Eye (tissue), 1 donor: ENCODE results near the gene LRWD1.
"Not testable (repeated sequence)": the region's sequence is repeated elsewhere in the genome, so short reads cannot be mapped to it uniquely, and the experiment has no call there.

ENCODE experiments used
- DNase-seq: peaks from one replicate; pipeline ENCODE4 v3.0.0-alpha.2; 2015

Gene LRWD1

DNA sequence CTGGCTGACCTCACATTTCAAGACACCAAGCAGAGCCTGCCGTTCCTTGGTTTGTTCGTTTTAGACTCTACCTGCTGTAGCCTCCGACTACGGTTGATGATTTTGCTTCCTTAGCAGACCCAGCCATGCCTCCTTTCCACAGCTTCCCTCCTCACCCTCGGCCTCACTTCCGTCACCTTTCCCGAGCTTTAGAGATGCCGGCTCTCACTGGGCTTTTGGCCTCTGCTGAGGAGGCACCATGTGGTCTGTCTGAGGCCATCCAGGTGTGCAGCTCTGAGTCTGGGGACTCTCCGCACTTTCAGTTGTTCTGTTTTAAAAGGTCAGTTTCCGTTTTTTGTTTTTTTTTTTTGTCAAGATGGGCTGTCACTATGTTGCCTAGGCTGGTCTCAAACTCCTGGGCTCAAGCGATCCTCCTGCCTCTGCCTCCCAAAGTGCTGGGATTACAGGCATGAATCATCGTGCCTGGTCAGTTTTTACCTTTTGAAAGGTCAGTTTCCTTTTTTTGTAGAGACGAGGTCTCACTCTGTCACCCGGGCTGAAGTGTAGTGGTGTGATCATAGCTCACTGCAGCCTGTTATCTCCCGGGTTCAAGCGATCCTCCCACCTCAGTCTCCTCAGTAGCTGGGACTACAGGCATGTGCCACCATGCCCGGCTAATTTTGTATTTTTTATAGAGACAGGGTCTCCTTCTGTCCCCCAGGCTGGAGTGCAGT, 19.7 kb upstream of the LRWD1 start:
- no peak for DNase-seq

DNA sequence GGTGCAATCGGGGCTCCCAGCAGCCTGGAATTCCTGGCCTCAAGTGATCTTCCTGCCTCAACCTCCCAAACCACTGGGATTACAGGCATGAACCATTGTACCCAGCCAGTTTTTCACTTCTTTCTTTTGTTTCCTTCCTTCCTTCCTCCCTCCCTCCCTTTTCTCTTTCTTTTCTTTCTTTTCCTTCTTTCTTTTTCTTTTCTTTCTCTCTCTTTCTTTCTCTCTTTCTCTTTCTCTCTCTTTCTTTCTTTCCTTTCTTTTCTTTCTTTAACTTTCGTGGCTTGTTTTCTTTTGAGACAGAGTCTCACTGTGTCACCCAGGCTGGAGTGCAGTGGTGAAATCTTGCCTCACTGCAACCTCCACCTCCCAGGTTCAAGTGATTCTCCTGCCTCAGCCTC, 19.1 kb upstream of the LRWD1 start:
- DNase-seq = no peak

DNA sequence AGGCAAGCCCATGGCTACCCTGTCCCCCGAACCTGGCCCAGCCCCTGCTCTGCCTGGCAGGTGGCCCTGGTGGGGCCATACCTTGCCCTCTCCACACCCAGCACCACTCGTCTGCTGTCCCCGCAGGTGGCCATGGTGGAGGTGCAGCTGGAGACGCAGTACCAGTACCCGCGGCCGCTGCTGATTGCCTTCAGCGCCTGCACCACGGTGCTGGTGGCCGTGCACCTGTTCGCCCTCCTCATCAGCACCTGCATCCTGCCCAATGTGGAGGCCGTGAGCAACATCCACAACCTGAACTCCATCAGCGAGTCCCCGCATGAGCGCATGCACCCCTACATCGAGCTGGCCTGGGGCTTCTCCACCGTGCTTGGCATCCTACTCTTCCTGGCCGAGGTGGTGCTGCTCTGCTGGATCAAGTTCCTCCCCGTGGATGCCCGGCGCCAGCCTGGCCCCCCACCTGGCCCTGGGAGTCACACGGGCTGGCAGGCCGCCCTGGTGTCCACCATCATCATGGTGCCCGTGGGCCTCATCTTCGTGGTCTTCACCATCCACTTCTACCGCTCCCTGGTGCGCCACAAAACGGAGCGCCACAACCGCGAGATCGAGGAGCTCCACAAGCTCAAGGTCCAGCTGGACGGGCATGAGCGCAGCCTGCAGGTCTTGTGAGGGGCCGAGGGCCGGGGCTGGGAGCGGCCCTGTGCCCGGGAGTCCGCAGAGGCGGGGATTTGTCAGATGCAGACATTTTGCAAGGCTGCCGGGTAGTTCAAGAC, 18.2 kb upstream of the LRWD1 start:
- DNase-seq = no peak

GRCh38 chr7:102447311-102447710, 17.5 kb upstream of the LRWD1 start:
- DNase-seq = no peak

- no peak for DNase-seq
These were observed 15.6 kb upstream of the LRWD1 start for GRCh38 chr7:102449136-102449535.

DNA sequence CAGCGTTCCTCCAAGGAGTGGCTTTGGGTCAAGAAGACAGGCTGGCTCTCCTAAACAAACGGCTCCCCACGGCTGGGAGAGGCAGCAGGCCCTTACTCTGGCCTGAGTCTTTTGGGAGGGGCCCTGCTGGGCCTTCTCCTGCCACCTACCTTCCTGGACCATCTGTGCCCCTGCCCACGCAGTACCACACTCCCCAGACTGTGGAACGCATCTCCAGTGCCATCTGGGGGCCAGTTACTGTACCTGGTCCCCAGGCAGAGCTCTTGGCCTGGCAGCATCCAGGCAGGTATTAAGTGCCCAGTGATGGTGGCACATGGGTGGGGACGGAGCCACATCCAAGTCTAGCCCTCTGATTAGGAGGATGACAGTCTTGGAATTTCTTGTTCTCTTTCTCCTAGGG, 14.5 kb upstream of the LRWD1 start:
- no peak for DNase-seq

DNA sequence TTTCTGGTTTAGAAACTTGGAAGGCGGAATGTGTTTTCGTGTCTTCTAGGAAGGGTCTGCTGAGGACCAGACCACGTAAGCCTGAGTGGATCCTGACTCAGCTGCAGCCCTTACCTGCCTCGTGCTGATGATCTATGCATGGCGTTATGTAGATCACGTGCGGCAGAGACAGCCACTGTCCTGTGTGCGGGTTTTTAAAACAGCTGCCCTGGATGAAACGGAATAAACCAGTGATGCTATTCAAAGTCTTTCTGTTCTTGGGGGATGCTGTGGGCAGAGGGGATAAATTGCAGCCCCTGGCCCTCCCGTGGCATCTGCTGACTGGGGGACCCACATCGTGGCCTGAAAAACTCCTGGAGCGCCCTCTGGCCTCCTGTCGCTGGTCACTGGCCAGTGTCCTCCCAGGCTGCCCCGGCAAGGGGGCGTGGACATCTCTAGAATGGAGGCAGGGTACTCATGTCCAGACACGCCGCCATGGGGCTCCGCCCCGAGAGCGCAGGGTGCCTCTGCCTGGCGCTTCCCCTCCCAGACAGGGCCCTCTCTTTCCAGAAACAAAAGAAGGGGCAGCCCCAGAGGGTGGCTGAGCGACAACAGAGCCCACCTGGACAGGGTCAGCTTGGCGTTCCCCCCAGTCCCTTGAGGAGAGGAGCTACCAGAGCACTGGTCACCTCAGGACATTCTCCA, 13.3 kb upstream of the LRWD1 start:
- peak; percentile 52 for DNase-seq

GRCh38 chr7:102452451-102452850, 12.3 kb upstream of the LRWD1 start:
- no peak for DNase-seq

- no peak for DNase-seq
These were observed 11.5 kb upstream of the LRWD1 start for GRCh38 chr7:102453319-102453718.

- no peak for DNase-seq
These were observed 10.3 kb upstream of the LRWD1 start for GRCh38 chr7:102454468-102454867.

GRCh38 chr7:102454932-102455331, 9.9 kb upstream of the LRWD1 start:
- DNase-seq = not testable (repeated sequence)

- DNase-seq = no peak
These were observed 9.2 kb upstream of the LRWD1 start for GRCh38 chr7:102455596-102455995.

DNA sequence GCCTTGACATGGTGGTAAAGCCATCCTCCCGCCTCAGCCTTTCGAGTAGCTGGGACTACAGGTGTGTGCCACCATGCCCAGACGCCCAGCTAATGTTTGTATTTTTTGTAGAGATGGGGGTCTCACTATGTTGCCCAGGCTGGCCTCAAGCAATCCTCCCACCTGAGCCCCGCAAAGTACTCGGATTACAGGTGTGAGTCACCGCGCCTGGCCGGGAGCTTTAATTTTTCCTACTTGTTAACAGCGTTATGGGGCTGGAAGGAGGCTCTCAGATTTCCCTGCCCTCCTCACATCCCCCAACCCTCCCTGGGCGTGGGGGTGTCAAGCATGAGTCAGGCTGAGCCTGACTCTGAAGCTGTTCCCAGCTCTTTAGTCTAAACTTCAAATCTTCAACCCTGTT, 8.5 kb upstream of the LRWD1 start:
- no peak for DNase-seq

DNA sequence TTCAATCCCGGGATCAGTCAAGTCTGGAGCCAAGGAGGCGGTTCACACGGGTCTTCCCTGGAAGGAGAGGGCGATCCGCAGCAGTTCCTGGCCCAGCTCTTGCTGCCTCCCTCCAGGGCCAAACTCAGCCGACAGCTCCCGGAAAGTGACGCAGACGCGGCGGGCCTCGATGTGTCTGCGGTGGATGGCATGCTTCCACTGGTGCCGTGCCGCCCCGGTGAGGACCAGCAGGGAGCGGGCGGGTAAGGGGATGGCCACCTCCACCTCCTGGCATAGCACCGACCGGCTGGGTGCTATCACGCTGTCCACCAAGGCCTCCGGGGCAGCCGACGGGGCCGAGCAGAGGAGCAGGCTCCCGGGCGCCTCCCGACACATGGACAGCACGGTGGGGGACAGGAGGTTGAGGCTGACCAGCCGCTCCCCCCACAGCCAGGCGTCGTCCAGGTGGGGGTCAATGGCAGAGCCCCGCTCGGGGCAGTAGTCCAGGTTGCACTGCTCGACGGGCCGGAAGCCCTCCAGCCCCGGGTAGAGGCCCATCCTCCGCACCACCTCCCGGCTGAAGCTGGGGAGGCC, 7.3 kb upstream of the LRWD1 start:
- DNase-seq = no peak

DNA sequence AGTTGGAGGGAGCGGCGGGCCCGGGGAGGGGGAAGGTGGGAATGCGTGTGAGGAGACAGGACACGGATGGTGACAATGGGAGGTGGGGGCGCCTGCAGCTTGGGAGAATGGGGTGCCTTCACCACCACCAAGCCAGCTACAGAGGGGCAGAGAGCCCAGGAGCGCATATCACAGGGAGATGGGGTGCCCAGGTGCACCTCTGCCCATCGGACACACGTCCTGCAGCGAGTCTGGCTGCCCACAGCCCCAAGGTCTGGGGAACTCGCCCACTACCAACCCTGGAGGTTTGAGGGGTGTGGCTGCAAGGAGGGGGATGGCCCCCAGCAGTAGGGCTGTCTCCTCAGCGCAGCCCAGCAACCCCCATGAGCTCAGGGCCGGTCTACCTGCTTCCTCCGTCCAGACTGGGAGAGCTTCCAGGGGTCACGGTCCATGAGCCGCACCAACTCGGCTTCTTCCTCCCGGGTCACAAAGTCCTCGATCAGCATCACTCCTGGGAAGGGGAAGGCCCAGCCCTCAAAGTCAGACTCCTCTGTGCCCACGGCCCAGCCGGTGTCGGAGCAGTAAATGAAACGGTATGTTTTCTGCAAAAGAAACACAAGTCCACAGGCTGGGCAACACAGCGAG, 5.5 kb upstream of the LRWD1 start:
- DNase-seq = no peak

GRCh38 chr7:102460467-102460866, 4.3 kb upstream of the LRWD1 start:
- DNase-seq = no peak

- no peak for DNase-seq
These were observed 775 bp upstream of the LRWD1 start for GRCh38 chr7:102463841-102464576.

DNA sequence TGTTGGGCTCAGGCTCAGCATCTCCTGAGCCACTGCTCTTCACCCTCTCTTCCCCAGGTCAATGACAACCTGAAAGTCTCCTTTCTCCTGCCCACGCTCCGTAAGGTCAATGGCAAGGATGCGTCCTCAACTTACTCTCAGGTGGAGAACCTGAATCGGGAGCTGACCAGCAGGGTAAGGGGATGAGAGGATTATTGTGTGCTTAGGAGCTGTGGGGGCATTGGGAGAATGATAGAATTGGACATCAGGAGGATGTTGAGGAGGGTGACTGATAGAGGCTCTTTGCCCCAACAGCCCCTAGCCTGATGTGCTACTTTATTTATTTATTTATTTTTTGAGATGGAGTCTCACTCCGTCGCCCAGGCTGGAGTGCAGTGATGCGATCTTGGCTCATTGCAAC, 1.3 kb downstream of the LRWD1 start:
- DNase-seq = no peak

DNA sequence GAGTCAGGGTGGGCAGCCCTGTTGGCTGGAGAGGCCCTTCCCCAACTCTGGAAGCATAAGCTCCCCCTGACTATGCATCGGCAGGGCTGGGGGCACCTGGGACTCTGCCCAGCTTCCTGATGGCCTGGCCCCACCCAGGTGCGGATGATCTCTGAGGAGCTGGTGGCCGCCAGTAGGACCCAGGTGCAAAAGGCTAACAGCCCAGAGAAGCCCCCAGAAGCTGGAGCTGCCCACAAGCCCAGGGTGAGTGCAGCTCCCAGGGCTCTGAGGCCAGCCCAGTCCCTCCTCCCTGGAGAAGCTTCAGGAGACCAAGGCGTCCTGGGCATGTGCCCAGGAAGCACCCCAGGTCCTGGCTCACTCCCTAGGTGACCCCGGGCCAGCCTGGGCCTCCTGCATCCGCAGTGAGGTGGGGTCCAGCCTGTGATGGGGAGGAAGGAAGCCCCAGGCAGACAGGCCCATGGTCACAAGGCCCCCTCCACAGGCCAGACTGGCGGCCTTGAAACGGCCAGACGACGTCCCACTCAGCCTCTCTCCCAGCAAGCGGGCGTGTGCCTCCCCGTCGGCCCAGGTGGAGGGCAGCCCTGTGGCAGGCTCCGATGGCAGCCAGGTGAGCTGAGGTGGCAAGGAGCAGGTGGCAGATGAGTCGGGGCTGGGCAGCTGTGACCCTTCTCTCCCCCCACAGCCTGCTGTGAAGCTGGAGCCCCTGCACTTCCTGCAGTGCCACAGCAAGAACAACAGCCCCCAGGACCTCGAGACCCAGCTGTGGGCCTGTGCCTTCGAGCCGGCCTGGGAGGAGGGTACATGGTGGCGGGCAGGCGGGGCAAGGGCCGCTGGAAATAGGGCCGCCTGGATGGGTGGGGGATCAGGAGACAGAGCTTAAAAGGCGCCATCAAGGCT, 3.0 kb downstream of the LRWD1 start:
- no peak for DNase-seq

DNA sequence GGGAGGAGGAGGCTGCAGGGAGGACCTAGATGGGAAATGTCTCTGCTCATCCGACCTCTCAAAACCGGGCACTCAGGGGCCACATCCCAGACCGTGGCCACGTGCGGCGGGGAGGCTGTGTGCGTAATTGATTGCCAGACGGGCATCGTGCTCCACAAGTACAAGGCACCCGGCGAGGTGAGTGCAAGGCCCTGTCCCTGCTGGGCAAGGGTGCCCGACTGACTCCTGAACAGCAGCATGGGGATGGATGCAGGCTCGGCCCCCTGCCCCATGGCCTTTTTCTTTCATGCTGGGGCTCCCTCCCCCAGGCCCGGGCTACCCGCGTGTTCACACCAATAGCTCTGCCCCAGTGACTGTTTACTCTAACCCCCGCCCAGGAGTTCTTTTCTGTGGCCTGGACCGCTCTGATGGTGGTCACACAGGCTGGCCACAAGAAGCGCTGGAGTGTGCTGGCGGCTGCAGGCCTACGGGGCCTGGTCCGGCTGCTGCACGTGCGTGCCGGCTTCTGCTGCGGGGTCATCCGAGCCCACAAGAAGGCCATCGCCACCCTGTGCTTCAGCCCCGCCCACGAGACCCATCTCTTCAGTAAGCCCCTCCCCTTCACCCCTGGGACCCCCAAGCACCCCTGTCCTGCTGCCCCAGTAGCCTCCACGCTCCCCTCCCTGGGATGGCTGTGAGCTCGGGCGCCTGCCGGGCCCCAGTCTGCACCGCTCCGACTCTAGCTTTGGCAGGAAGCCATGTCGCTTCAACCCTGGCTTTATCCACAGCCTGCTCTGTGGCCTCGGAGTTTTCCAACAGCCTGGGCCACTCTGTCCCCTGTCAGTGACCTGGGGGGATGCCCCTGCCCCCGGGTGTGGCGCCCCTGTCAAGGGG, 3.9 kb downstream of the LRWD1 start:
- no peak for DNase-seq
